ENCODE data around the gene NUAK1. TPM values are rescaled to one million over a fixed set of nuclear protein-coding genes. Genes with fewer than 3 reads are reported as not detected.

Gene NUAK1
- total RNA-seq, 1 experiment from 2014 or later: 2.6 TPM

DNA sequence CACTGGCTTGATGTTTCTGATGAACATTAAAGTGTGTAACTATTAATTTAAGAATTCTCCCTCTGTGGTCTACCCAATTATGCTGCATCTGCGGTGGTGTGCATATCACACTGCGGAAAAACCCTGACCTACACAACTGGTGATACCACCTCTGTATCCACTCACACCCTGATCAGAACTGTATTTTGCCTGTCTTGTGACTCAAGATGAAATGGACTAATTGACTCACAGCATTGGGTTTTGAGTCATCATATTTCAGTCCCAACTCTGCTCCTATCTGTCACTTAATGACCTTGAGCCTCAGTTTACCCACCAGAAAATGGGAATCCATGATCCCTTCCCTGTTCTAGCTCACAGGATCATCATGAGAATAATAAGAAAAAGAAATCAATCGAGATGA is 65.6 kb downstream of the NUAK1 start:
- ChIA-PET POLR2A (no interaction called here), CTCF (interaction anchor here (0.7 kb wide), 1 partner anchor 1580 kb away, joined by 3 read pairs; no protein-coding TSS in a partner anchor)
- intact Hi-C loops (cut with micrococcal nuclease): no loop called here
- Mint-ChIP-seq H3K4me3 (ENCODE audit: unreplicated experiment) (no peak overlapping the region), H3K4me1 (ENCODE audit: insufficient read depth, unreplicated experiment) (no peaks in the 10 kb centered on the region), H3K36me3 (ENCODE audit: insufficient read depth, unreplicated experiment) (peaks cover 10% of the 10 kb centered on the region), H3K9me3 (ENCODE audit: unreplicated experiment) (no peaks in the 10 kb centered on the region), H3K27ac (ENCODE audit: low read depth, unreplicated experiment) (no peak overlapping the region), H3K27me3 (ENCODE audit: insufficient read depth, unreplicated experiment) (no peaks in the 10 kb centered on the region)
- no TSS peak for BruUV-seq (replicated peaks)
- no peak for DNase-seq (ENCODE audit: unreplicated experiment)
- TF ChIP-seq, protein P1, sequence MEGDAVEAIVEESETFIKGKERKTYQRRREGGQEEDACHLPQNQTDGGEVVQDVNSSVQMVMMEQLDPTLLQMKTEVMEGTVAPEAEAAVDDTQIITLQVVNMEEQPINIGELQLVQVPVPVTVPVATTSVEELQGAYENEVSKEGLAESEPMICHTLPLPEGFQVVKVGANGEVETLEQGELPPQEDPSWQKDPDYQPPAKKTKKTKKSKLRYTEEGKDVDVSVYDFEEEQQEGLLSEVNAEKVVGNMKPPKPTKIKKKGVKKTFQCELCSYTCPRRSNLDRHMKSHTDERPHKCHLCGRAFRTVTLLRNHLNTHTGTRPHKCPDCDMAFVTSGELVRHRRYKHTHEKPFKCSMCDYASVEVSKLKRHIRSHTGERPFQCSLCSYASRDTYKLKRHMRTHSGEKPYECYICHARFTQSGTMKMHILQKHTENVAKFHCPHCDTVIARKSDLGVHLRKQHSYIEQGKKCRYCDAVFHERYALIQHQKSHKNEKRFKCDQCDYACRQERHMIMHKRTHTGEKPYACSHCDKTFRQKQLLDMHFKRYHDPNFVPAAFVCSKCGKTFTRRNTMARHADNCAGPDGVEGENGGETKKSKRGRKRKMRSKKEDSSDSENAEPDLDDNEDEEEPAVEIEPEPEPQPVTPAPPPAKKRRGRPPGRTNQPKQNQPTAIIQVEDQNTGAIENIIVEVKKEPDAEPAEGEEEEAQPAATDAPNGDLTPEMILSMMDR (IDR thresholded peaks at IDR 0.05; ENCODE audit: unreplicated experiment): no peak

DNA sequence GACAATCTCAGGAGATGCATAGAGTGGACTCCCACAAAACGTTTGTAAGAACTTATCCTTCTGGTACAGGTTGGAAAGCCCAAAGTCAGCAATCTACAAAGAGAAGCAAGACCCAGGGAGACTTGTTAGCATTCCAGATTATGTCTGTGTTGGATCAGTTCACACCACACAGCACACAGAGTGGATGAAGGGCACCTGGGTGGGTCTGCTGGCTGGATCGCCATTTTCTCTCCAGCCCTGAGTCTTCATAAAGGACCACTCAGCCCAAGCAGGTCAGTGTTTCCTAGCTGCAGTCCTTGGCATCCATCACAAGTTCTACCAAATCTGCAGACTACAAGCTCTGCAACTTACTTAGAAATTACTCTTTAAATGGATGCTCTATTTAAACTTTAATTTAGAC is 66.0 kb downstream of the NUAK1 start:
- Mint-ChIP-seq H3K4me1 (ENCODE audit: insufficient read depth, unreplicated experiment) (no peaks in the 10 kb centered on the region), H3K27me3 (ENCODE audit: insufficient read depth, unreplicated experiment) (no peaks in the 10 kb centered on the region), H3K36me3 (ENCODE audit: insufficient read depth, unreplicated experiment) (peaks cover 10% of the 10 kb centered on the region), H3K4me3 (ENCODE audit: unreplicated experiment) (no peak overlapping the region), H3K27ac (ENCODE audit: low read depth, unreplicated experiment) (no peak overlapping the region), H3K9me3 (ENCODE audit: unreplicated experiment) (no peaks in the 10 kb centered on the region)
- BruUV-seq (replicated peaks): no TSS peak
- ChIA-PET CTCF (no interaction called here), POLR2A (no interaction called here)
- no peak for DNase-seq (ENCODE audit: unreplicated experiment)
- intact Hi-C loops (cut with micrococcal nuclease): no loop called here
- TF ChIP-seq, protein P1 (IDR thresholded peaks at IDR 0.05; ENCODE audit: unreplicated experiment): no peak

DNA sequence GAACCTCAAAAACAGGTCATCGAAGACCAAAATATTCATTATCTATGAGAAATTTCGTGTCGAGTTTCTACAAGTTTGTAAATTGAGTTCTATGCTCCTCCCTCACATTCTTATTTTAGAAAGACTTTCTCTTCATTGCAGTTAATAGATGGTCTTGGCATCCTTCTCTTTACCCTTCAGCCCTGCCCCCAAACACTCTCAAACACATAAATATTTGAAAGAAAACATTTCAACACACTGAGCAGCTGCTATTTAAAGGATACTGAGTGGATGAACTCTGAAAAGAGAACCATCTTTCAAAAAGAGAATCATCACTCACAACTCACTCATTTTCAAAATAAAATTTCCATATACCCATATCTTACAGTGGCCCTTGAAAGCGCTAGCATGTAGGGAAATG is 67.1 kb downstream of the NUAK1 start:
- intact Hi-C loops (cut with micrococcal nuclease): no loop called here

DNA sequence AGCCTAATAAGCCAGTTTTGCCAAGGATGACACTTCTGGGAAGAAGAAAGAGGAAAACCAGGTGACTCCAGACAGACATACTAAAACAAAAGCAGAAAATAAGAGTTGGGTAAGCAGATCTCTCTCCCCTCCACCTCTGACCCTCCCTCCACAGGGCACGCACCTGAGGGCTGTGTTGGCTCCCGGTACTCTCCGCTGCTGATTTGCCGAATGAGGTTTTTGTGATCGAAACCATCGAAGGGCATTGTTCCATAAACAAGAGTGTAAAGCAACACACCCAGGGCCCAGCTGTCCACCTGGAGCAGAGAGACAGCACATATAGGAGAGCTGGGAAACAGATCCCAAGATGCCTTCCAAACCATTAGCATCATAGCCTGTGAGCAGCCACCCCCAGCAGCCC is 68.1 kb downstream of the NUAK1 start:
- CTCF ChIA-PET: no interaction called here
- Mint-ChIP-seq H3K27ac (ENCODE audit: low read depth, unreplicated experiment) (no peak overlapping the region), H3K4me3 (ENCODE audit: unreplicated experiment) (no peak overlapping the region), H3K4me1 (ENCODE audit: insufficient read depth, unreplicated experiment) (no peaks in the 10 kb centered on the region), H3K27me3 (ENCODE audit: insufficient read depth, unreplicated experiment) (no peaks in the 10 kb centered on the region), H3K36me3 (ENCODE audit: insufficient read depth, unreplicated experiment) (peaks cover 4% of the 10 kb centered on the region), H3K9me3 (ENCODE audit: unreplicated experiment) (no peaks in the 10 kb centered on the region)
- intact Hi-C loops (cut with micrococcal nuclease): no loop called here
- BruUV-seq (replicated peaks): no TSS peak
- DNase-seq (ENCODE audit: unreplicated experiment): no peak
- TF ChIP-seq, protein P1 (IDR thresholded peaks at IDR 0.05; ENCODE audit: unreplicated experiment): no peak
- POLR2A ChIA-PET: no interaction called here

More for the DNA sequence above, 67.1 kb downstream of the NUAK1 start:
- Mint-ChIP-seq H3K4me3 (ENCODE audit: unreplicated experiment) (no peak overlapping the region), H3K4me1 (ENCODE audit: insufficient read depth, unreplicated experiment) (no peaks in the 10 kb centered on the region), H3K36me3 (ENCODE audit: insufficient read depth, unreplicated experiment) (peaks cover 5% of the 10 kb centered on the region), H3K27ac (ENCODE audit: low read depth, unreplicated experiment) (no peak overlapping the region), H3K9me3 (ENCODE audit: unreplicated experiment) (no peaks in the 10 kb centered on the region), H3K27me3 (ENCODE audit: insufficient read depth, unreplicated experiment) (no peaks in the 10 kb centered on the region)
- ChIA-PET CTCF (no interaction called here), POLR2A (no interaction called here)
- BruUV-seq (replicated peaks): no TSS peak
- TF ChIP-seq, protein P1 (IDR thresholded peaks at IDR 0.05; ENCODE audit: unreplicated experiment): no peak
- no peak for DNase-seq (ENCODE audit: unreplicated experiment)
